Measurements from ENCODE around the gene SBNO2.

DNA sequence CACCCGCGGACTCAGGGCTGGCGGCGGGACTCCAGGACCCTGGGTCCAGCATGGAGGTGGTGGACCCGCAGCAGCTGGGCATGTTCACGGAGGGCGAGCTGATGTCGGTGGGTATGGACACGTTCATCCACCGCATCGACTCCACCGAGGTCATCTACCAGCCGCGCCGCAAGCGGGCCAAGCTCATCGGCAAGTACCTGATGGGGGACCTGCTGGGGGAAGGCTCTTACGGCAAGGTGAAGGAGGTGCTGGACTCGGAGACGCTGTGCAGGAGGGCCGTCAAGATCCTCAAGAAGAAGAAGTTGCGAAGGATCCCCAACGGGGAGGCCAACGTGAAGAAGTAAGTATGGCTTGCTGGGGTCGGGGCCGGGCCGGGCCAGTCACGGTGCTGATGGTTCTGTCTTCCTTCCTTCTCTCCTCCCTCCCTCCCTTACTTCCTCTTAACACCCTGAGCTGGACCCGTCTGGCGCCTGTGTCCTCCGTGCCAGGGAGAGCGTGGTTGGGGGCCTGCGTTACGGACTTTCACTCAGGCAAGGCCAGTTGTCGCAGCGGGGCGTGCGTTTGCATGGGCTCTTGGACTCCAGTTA, 32.9 kb upstream of the SBNO2 start:
- no peak for TF ChIP-seq ZFP30 (CRISPR knock-in tag; IDR thresholded peaks at IDR 0.05)
- TF ChIP-seq, protein P1, sequence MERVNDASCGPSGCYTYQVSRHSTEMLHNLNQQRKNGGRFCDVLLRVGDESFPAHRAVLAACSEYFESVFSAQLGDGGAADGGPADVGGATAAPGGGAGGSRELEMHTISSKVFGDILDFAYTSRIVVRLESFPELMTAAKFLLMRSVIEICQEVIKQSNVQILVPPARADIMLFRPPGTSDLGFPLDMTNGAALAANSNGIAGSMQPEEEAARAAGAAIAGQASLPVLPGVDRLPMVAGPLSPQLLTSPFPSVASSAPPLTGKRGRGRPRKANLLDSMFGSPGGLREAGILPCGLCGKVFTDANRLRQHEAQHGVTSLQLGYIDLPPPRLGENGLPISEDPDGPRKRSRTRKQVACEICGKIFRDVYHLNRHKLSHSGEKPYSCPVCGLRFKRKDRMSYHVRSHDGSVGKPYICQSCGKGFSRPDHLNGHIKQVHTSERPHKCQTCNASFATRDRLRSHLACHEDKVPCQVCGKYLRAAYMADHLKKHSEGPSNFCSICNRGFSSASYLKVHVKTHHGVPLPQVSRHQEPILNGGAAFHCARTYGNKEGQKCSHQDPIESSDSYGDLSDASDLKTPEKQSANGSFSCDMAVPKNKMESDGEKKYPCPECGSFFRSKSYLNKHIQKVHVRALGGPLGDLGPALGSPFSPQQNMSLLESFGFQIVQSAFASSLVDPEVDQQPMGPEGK (CRISPR knock-in tag; IDR thresholded peaks at IDR 0.05; ENCODE audit: borderline replicate concordance): no peak
- TF ChIP-seq, protein P2, sequence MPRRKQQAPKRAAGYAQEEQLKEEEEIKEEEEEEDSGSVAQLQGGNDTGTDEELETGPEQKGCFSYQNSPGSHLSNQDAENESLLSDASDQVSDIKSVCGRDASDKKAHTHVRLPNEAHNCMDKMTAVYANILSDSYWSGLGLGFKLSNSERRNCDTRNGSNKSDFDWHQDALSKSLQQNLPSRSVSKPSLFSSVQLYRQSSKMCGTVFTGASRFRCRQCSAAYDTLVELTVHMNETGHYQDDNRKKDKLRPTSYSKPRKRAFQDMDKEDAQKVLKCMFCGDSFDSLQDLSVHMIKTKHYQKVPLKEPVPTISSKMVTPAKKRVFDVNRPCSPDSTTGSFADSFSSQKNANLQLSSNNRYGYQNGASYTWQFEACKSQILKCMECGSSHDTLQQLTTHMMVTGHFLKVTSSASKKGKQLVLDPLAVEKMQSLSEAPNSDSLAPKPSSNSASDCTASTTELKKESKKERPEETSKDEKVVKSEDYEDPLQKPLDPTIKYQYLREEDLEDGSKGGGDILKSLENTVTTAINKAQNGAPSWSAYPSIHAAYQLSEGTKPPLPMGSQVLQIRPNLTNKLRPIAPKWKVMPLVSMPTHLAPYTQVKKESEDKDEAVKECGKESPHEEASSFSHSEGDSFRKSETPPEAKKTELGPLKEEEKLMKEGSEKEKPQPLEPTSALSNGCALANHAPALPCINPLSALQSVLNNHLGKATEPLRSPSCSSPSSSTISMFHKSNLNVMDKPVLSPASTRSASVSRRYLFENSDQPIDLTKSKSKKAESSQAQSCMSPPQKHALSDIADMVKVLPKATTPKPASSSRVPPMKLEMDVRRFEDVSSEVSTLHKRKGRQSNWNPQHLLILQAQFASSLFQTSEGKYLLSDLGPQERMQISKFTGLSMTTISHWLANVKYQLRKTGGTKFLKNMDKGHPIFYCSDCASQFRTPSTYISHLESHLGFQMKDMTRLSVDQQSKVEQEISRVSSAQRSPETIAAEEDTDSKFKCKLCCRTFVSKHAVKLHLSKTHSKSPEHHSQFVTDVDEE (CRISPR knock-in tag; IDR thresholded peaks at IDR 0.05): no peak
- no peak for TF ChIP-seq RARB (CRISPR knock-in tag; IDR thresholded peaks at IDR 0.05)
- TF ChIP-seq ESRRG (CRISPR knock-in tag; IDR thresholded peaks at IDR 0.05): no peak
- no peak for TF ChIP-seq TOX (CRISPR knock-in tag; IDR thresholded peaks at IDR 0.05; ENCODE audit: borderline replicate concordance)
- no peak for TF ChIP-seq ZNF8 (CRISPR knock-in tag; IDR thresholded peaks at IDR 0.05)
- no peak for TF ChIP-seq ISL1 (CRISPR knock-in tag; IDR thresholded peaks at IDR 0.05)
- TF ChIP-seq PPARA (CRISPR knock-in tag; IDR thresholded peaks at IDR 0.05; ENCODE audit: borderline replicate concordance): no peak
- no peak for TF ChIP-seq ZFP3 (CRISPR knock-in tag; IDR thresholded peaks at IDR 0.05)
- no peak for TF ChIP-seq ZNF565 (CRISPR knock-in tag; conservative IDR thresholded peaks at IDR 0.05; ENCODE audit: low read depth)
- no peak for TF ChIP-seq OSR1 (CRISPR knock-in tag; IDR thresholded peaks at IDR 0.05)
- no peak for TF ChIP-seq ARNTL (CRISPR knock-in tag; IDR thresholded peaks at IDR 0.05; ENCODE audit: borderline replicate concordance, low read depth)
- TF ChIP-seq, protein P3, sequence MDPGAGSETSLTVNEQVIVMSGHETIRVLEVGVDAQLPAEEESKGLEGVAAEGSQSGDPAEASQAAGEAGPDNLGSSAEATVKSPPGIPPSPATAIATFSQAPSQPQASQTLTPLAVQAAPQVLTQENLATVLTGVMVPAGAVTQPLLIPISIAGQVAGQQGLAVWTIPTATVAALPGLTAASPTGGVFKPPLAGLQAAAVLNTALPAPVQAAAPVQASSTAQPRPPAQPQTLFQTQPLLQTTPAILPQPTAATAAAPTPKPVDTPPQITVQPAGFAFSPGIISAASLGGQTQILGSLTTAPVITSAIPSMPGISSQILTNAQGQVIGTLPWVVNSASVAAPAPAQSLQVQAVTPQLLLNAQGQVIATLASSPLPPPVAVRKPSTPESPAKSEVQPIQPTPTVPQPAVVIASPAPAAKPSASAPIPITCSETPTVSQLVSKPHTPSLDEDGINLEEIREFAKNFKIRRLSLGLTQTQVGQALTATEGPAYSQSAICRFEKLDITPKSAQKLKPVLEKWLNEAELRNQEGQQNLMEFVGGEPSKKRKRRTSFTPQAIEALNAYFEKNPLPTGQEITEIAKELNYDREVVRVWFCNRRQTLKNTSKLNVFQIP (CRISPR knock-in tag; IDR thresholded peaks at IDR 0.05; ENCODE audit: borderline replicate concordance, low read depth): no peak
